Muscle layer of colon (tissue), 2 donors: ENCODE results near the gene MPRIP.
"Not testable (repeated sequence)": the region's sequence is repeated elsewhere in the genome, so short reads cannot be mapped to it uniquely, and the experiment has no call there.

Source experiments
- H3K27ac ChIP-seq: one replicate; pipeline ENCODE4 v1.7.0; 2013; ENCODE audit warnings: low read depth, mild to moderate bottlenecking, low read length, moderate library complexity
- H3K27me3 ChIP-seq, 2 donors: one replicate each; pipeline ENCODE4 v1.7.0; 2013; ENCODE audit warnings: low read length in 2 of 2, mild to moderate bottlenecking in 2 of 2; ENCODE audit not compliant: insufficient read depth in 2 of 2, control insufficient read depth in 1 of 2
- H3K36me3 ChIP-seq: one replicate; pipeline ENCODE4 v1.7.0; 2013; ENCODE audit warnings: mild to moderate bottlenecking, low read length; ENCODE audit not compliant: insufficient read depth
- H3K4me1 ChIP-seq: one replicate; pipeline ENCODE4 v1.7.0; 2013; ENCODE audit warnings: mild to moderate bottlenecking, low read length; ENCODE audit not compliant: insufficient read depth
- H3K4me3 ChIP-seq, 2 donors: one replicate each; pipeline ENCODE4 v1.7.0; 2013; ENCODE audit warnings: low read length in 2 of 2, low read depth in 1 of 2, mild to moderate bottlenecking in 1 of 2, moderate library complexity in 1 of 2
- H3K9ac ChIP-seq: one replicate; pipeline ENCODE4 v1.7.0; 2013; ENCODE audit warnings: low read length
- H3K9me3 ChIP-seq: one replicate; pipeline ENCODE4 v1.7.0; 2013; ENCODE audit warnings: mild to moderate bottlenecking, low read length
- donor health status: abdominal sarcoma.
- donor health status: Adenocarcinoma of cecum.

Gene MPRIP

DNA sequence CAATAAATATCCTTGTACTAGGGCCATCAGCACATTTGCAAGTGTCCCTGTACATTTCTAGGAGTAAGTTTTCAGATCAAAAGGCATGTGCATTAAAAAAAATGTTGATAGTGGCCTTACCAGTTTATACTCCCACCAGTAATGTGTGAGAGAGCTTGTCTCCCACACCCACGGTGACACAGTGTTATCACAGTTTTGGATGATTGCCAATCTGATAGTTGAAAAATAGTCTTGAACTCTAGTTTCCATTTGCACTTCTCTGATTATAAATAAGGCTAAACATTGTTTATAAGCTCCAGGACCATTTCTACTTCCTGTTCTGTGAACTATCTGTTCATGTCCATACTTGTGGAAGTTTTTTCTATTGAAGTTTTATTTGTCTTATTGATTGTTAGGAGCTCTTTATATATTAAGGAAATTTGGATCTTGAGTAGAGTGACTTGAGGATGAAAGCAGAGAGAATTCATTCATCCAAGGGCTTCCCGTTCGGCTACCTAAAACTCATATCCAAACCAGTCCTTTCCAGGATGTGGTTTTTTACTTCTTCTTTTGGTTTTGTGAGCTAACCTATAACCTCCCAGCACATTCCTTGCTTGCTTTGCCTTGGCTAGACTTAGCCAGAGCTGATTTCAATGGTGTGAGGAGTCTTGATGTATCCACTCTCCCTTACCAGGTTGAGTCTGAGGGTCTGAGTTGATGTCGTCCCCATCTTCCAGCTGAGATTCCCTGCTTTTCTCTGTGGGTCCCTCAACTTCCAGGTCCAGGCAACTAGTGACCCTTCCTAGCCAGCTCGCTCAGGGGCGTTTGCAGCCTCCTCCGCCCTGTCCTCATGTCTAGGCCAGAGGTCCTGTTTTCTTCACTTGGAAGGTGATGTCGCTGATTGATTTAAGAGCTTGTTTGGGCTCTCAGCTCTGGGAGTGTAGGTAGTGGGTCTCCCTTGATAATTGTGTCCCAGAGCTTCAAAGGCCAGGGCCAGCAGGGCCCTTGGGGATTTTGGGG lies 25.8 kb upstream of the MPRIP start:
- not testable (repeated sequence) for H3K27ac ChIP-seq, H3K4me3 ChIP-seq, H3K9me3 ChIP-seq, H3K9ac ChIP-seq, H3K36me3 ChIP-seq, H3K27me3 ChIP-seq, H3K4me1 ChIP-seq

GRCh38 chr17:17017343-17018014 lies 24.8 kb upstream of the MPRIP start:
- no peaks in the 10 kb centered on the region for H3K4me1 ChIP-seq
- no peaks in the 10 kb centered on the region for H3K9me3 ChIP-seq
- H3K27me3 ChIP-seq = no peaks in the 10 kb centered on the region
- no peak overlapping the region for H3K9ac ChIP-seq
- no peak overlapping the region for H3K27ac ChIP-seq
- no peaks in the 10 kb centered on the region for H3K36me3 ChIP-seq
- H3K4me3 ChIP-seq = no peak overlapping the region

- H3K4me1 ChIP-seq = no peaks in the 10 kb centered on the region
- H3K36me3 ChIP-seq = no peaks in the 10 kb centered on the region
- no peaks in the 10 kb centered on the region for H3K27me3 ChIP-seq
- H3K4me3 ChIP-seq = no peak overlapping the region
- no peaks in the 10 kb centered on the region for H3K9me3 ChIP-seq
- no peak overlapping the region for H3K9ac ChIP-seq
- no peak overlapping the region for H3K27ac ChIP-seq
Measured at GRCh38 chr17:17018021-17018441, 24.2 kb upstream of the MPRIP start.

- no peak overlapping the region for H3K4me3 ChIP-seq
- H3K27ac ChIP-seq = no peak overlapping the region
- no peaks in the 10 kb centered on the region for H3K4me1 ChIP-seq
- H3K27me3 ChIP-seq = no peaks in the 10 kb centered on the region
- no peaks in the 10 kb centered on the region for H3K36me3 ChIP-seq
- no peaks in the 10 kb centered on the region for H3K9me3 ChIP-seq
- no peak overlapping the region for H3K9ac ChIP-seq
Measured at GRCh38 chr17:17018612-17019429, 23.4 kb upstream of the MPRIP start.

- Histone ChIP-seq H3K4me1 (no peaks in the 10 kb centered on the region), H3K27ac (no peak overlapping the region), H3K36me3 (no peaks in the 10 kb centered on the region)
Measured at GRCh38 chr17:17019430-17019762, 22.9 kb upstream of the MPRIP start.

GRCh38 chr17:17019891-17020456 lies 22.3 kb upstream of the MPRIP start:
- H3K27ac ChIP-seq = no peak overlapping the region
- no peaks in the 10 kb centered on the region for H3K4me1 ChIP-seq
- no peak overlapping the region for H3K4me3 ChIP-seq
- no peak overlapping the region for H3K9ac ChIP-seq
- no peaks in the 10 kb centered on the region for H3K27me3 ChIP-seq
- no peaks in the 10 kb centered on the region for H3K9me3 ChIP-seq
- H3K36me3 ChIP-seq = no peaks in the 10 kb centered on the region

More at GRCh38 chr17:17019430-17019762, 22.9 kb upstream of the MPRIP start:
- Histone ChIP-seq H3K9me3 (no peaks in the 10 kb centered on the region), H3K27me3 (no peaks in the 10 kb centered on the region), H3K9ac (no peak overlapping the region), H3K4me3 (no peak overlapping the region)

GRCh38 chr17:17020821-17021193 lies 21.4 kb upstream of the MPRIP start:
- no peaks in the 10 kb centered on the region for H3K4me1 ChIP-seq
- no peak overlapping the region for H3K9ac ChIP-seq
- no peaks in the 10 kb centered on the region for H3K27me3 ChIP-seq
- H3K27ac ChIP-seq = no peak overlapping the region
- no peaks in the 10 kb centered on the region for H3K36me3 ChIP-seq
- H3K9me3 ChIP-seq = no peaks in the 10 kb centered on the region
- no peak overlapping the region for H3K4me3 ChIP-seq

DNA sequence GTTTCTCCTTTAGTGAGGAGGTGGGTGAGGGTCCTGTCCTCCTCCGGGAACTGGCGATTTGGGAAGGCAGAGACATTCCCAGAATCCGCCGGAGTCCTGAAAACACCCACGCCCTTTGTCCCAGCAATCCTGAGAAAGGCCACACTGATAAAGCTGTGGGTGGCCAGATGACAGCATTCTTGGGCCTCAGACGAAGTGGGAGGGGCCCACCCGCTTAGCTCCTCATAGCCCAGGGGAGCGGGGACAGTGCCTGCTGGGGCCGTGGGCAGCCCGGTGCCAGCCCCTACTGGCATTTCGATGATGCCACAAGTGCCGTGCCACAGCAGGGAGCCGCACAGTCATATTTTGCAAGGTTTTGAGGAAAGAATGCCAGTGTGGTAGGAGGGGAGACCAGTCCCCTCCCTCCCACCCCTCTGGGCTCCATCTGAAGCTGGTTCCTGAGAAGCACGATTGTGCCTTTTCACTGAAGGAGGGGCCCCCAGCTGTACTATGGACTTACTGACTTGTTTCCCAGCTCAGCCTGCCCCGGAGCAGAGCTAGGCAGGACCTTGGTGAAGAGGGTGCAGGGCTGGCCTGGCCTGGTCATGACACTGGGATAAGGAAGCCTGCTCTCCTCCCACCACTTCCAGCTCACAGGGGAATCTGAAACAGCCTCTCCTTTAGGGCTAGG lies 20.9 kb upstream of the MPRIP start:
- no peak overlapping the region for H3K27ac ChIP-seq
- H3K4me1 ChIP-seq = no peaks in the 10 kb centered on the region
- H3K4me3 ChIP-seq = no peak overlapping the region
- no peaks in the 10 kb centered on the region for H3K9me3 ChIP-seq
- H3K9ac ChIP-seq = no peak overlapping the region
- no peaks in the 10 kb centered on the region for H3K36me3 ChIP-seq
- H3K27me3 ChIP-seq = no peaks in the 10 kb centered on the region

DNA sequence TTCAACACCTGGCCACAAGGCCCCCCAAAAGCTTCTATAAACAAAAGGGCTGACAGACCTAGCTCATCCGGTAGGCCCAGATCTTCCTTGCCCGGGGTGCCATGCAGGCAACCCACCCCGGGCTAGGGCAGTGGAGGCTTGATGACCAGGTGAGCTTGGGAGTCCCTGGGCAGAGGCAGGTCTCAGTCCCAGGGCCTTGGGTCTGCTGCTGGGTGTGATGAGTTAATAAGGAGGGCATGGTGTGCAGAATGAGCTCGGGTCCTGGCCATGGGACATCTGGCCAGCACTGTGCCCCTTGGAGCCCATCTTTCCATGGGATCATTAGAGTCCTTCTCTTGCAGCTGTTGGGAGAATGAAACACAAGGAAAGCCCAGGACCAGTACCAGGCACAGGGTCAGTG lies 20.2 kb upstream of the MPRIP start:
- H3K4me3 ChIP-seq = no peak overlapping the region
- H3K9ac ChIP-seq = no peak overlapping the region
- no peaks in the 10 kb centered on the region for H3K4me1 ChIP-seq
- no peak overlapping the region for H3K27ac ChIP-seq
- no peaks in the 10 kb centered on the region for H3K9me3 ChIP-seq
- H3K36me3 ChIP-seq = no peaks in the 10 kb centered on the region
- H3K27me3 ChIP-seq = no peaks in the 10 kb centered on the region

- no peaks in the 10 kb centered on the region for H3K36me3 ChIP-seq
- H3K27ac ChIP-seq = no peak overlapping the region
- H3K27me3 ChIP-seq = no peaks in the 10 kb centered on the region
- no peaks in the 10 kb centered on the region for H3K9me3 ChIP-seq
- no peak overlapping the region for H3K4me3 ChIP-seq
- no peak overlapping the region for H3K9ac ChIP-seq
- no peaks in the 10 kb centered on the region for H3K4me1 ChIP-seq
Measured at GRCh38 chr17:17022456-17022855, 19.8 kb upstream of the MPRIP start.
